HCT116 (cell line): ENCODE measurements around the gene SEPTIN2.

Experiments
- CEBPB ChIP-seq: IDR thresholded peaks from 2 replicates; pipeline ENCODE4 v1.6.1; 2012; ENCODE audit warnings: low read depth
- EGR1 ChIP-seq: IDR thresholded peaks from 2 replicates; pipeline ENCODE4 v1.6.1; 2012; ENCODE audit warnings: low read depth
- EZH2 ChIP-seq: fragments of 200-600 bp; sonication (generic); IDR thresholded peaks from 2 replicates; pipeline ENCODE4 v1.6.1; 2017; ENCODE audit warnings: antibody characterized with exemption, mixed run types
- FOSL1 ChIP-seq: IDR thresholded peaks from 2 replicates; pipeline ENCODE4 v1.6.1; 2012; ENCODE audit warnings: low read depth
- POLR2A ChIP-seq: IDR thresholded peaks from 2 replicates; pipeline ENCODE4 v1.7.0; 2011; ENCODE audit warnings: borderline replicate concordance; ENCODE audit not compliant: insufficient read depth, insufficient read length; ENCODE audit errors: extremely low read depth
- POLR2AphosphoS5 ChIP-seq: IDR thresholded peaks from 2 replicates; pipeline ENCODE4 v1.6.1; 2011; ENCODE audit warnings: mild to moderate bottlenecking, low read depth, low read length, moderate library complexity
- RAD21 ChIP-seq: IDR thresholded peaks from 2 replicates; pipeline ENCODE4 v1.6.1; 2012; ENCODE audit warnings: low read depth, mild to moderate bottlenecking
- YY1 ChIP-seq: IDR thresholded peaks from 2 replicates; pipeline ENCODE4 v1.6.1; 2011; ENCODE audit warnings: low read length, low read depth, moderate library complexity, mild to moderate bottlenecking; ENCODE audit not compliant: insufficient replicate concordance; ENCODE audit errors: extremely low read depth
- ZFX ChIP-seq: fragments of 450-650 bp; IDR thresholded peaks from 2 replicates; pipeline ENCODE4 v1.6.1; 2017
- TF ChIP-seq, protein P1 (sequence below), 3 experiments: fragments of 200-600 bp in 1 of 3; sonication (generic) in 1 of 3; IDR thresholded peaks in 2 of 3; conservative IDR thresholded peaks in 1 of 3; 2 replicates each; pipeline ENCODE4 v1.5.1; 2012 to 2017; ENCODE audit warnings: low read depth in 2 of 3, low read length in 2 of 3, antibody characterized with exemption in 1 of 3, borderline replicate concordance in 1 of 3, control low read depth in 1 of 3, mild to moderate bottlenecking in 1 of 3, mixed read lengths in 1 of 3, mixed run types in 1 of 3, moderate library complexity in 1 of 3; ENCODE audit not compliant: insufficient read depth in 1 of 3
- TF ChIP-seq, protein P2 (sequence below): IDR thresholded peaks from 2 replicates; pipeline ENCODE4 v1.6.1; 2012
- TF ChIP-seq, protein P3 (sequence below): IDR thresholded peaks from 2 replicates; pipeline ENCODE4 v1.6.1; 2011; ENCODE audit warnings: mild to moderate bottlenecking, low read length, moderate library complexity; ENCODE audit not compliant: insufficient replicate concordance; ENCODE audit errors: extremely low read depth

DNA sequence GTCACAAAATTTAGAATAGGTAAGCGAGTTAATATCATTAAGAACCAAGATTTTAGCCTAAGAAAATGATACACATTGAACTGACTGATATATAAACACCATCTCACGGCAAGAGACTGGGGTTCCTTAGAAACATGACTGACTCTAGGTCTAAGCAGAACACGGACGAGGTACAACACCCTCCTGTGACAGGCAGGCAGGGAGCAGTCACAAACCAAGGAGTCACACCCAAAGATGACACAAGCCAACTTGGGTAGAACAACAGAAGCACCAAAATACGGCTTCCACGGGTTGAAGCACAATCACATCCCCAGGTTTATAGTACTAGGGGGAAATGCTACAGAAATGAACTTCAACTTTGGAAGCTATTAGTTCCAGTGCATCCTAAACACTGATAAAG, 24.6 kb upstream of the SEPTIN2 start:
- TF ChIP-seq, protein P1, sequence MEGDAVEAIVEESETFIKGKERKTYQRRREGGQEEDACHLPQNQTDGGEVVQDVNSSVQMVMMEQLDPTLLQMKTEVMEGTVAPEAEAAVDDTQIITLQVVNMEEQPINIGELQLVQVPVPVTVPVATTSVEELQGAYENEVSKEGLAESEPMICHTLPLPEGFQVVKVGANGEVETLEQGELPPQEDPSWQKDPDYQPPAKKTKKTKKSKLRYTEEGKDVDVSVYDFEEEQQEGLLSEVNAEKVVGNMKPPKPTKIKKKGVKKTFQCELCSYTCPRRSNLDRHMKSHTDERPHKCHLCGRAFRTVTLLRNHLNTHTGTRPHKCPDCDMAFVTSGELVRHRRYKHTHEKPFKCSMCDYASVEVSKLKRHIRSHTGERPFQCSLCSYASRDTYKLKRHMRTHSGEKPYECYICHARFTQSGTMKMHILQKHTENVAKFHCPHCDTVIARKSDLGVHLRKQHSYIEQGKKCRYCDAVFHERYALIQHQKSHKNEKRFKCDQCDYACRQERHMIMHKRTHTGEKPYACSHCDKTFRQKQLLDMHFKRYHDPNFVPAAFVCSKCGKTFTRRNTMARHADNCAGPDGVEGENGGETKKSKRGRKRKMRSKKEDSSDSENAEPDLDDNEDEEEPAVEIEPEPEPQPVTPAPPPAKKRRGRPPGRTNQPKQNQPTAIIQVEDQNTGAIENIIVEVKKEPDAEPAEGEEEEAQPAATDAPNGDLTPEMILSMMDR (IDR thresholded peaks at IDR 0.05 in 2 of 3, conservative IDR thresholded peaks at IDR 0.05 in 1 of 3; ENCODE audit: borderline replicate concordance in 1 of 3, insufficient read depth in 1 of 3, low read depth in 2 of 3, low read length in 2 of 3): no peak
- TF ChIP-seq FOSL1 (no peak), POLR2A (no peak), POLR2AphosphoS5 (no peak), YY1 (no peak), EGR1 (no peak), RAD21 (no peak), EZH2 (no peak), ZFX (no peak), CEBPB (no peak)
- TF ChIP-seq, protein P2, sequence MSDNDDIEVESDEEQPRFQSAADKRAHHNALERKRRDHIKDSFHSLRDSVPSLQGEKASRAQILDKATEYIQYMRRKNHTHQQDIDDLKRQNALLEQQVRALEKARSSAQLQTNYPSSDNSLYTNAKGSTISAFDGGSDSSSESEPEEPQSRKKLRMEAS: no peak
- TF ChIP-seq, protein P3, sequence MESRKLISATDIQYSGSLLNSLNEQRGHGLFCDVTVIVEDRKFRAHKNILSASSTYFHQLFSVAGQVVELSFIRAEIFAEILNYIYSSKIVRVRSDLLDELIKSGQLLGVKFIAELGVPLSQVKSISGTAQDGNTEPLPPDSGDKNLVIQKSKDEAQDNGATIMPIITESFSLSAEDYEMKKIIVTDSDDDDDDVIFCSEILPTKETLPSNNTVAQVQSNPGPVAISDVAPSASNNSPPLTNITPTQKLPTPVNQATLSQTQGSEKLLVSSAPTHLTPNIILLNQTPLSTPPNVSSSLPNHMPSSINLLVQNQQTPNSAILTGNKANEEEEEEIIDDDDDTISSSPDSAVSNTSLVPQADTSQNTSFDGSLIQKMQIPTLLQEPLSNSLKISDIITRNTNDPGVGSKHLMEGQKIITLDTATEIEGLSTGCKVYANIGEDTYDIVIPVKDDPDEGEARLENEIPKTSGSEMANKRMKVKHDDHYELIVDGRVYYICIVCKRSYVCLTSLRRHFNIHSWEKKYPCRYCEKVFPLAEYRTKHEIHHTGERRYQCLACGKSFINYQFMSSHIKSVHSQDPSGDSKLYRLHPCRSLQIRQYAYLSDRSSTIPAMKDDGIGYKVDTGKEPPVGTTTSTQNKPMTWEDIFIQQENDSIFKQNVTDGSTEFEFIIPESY: no peak
